Activated CD8-positive, alpha-beta memory T cell treated with anti-CD3 and anti-CD28 coated beads, Interleukin-2, amount 10 ng/mL, durations not matched to agents 7 days and 5 days (primary cell): Measurements from ENCODE around the gene PTAFR. TPM values are rescaled to one million over a fixed set of nuclear protein-coding genes. Genes with fewer than 3 reads are reported as not detected.
A peak's percentile ranks its signal among the peaks of the same experiment; 100 is the strongest.

Experiments
- ATAC-seq: fragments of 150-1000 bp; cut with Tn5 transposase; one replicate; pipeline ENCODE4 v1.10.0; 2021; ENCODE audit warnings: moderate library complexity
- CTCF ChIA-PET: fragments of 350-600 bp; sonication (Branson Sonifier 250); formaldehyde crosslinking; loops from one replicate; lab custom pipeline; 2021; ENCODE audit warnings: antibody characterized with exemption; lab: Charles Lee
- DNase-seq: peaks from one replicate; pipeline ENCODE4 v3.0.0-alpha.2; 2020
- H3K27ac Mint-ChIP-seq: one replicate; pipeline ENCODE4 v1.8.0; 2021; ENCODE audit warnings: mild to moderate bottlenecking, mixed read lengths
- H3K27me3 Mint-ChIP-seq: one replicate; pipeline ENCODE4 v1.8.0; 2021; ENCODE audit warnings: mixed read lengths
- H3K36me3 Mint-ChIP-seq: one replicate; pipeline ENCODE4 v1.8.0; 2021; ENCODE audit warnings: mild to moderate bottlenecking, mixed read lengths
- H3K4me1 Mint-ChIP-seq: one replicate; pipeline ENCODE4 v1.8.0; 2021; ENCODE audit warnings: mixed read lengths
- H3K4me3 Mint-ChIP-seq: one replicate; pipeline ENCODE4 v1.8.0; 2021; ENCODE audit warnings: mild to moderate bottlenecking, moderate library complexity, mixed read lengths
- H3K9me3 Mint-ChIP-seq: one replicate; pipeline ENCODE4 v1.8.0; 2022; ENCODE audit warnings: low read depth, mixed read lengths
- total RNA-seq, 2 experiments: library from RNA; stranded (reverse); gene quantifications; one replicate each; pipeline ENCODE4 v1.2.3, GENCODE V29; 2021

PTAFR gene
- total RNA-seq, result under 1 TPM; 0.20 to 0.30 TPM

- DNase-seq (no peak), ATAC-seq (no peak)
- peaks cover 1% of the 10 kb centered on the region for H3K36me3 Mint-ChIP-seq
- no peak within 1 kb of the TSS for H3K4me3 Mint-ChIP-seq
- CTCF ChIA-PET, result interaction anchor here (0.7 kb wide), 1 partner anchor 197 kb away, joined by 3 read pairs; no protein-coding TSS in a partner anchor
- H3K9me3 Mint-ChIP-seq, result no peaks in the 10 kb centered on the region
- peaks cover 73% of the 10 kb centered on the region for H3K27me3 Mint-ChIP-seq
- no peak within 1 kb of the TSS for H3K27ac Mint-ChIP-seq
- peaks cover 31% of the 10 kb centered on the region for H3K4me1 Mint-ChIP-seq
Measured at GRCh38 chr1:28176492-28177470, at the start of gene PTAFR. TSS of gene PTAFR (minus strand) at chr1:28176690. CDS start at chr1:28151021, 25,669 bp downstream.

GRCh38 chr1:28213315-28213714 lies 36.8 kb upstream of the PTAFR start:
- Mint-ChIP-seq H3K9me3 (no peaks in the 10 kb centered on the region), H3K27ac (no peak overlapping the region), H3K36me3 (peaks cover 24% of the 10 kb centered on the region), H3K4me1 (peaks cover 7% of the 10 kb centered on the region), H3K27me3 (no peaks in the 10 kb centered on the region), H3K4me3 (no peak overlapping the region)
- no peak for ATAC-seq
- DNase-seq, result no peak
- CTCF ChIA-PET, result interaction anchor here (0.6 to 11.1 kb wide), 3 partner anchors 14 to 121 kb away, joined by 3 to 206 read pairs (median 4); partner anchors contain the start of gene EYA3

DNA sequence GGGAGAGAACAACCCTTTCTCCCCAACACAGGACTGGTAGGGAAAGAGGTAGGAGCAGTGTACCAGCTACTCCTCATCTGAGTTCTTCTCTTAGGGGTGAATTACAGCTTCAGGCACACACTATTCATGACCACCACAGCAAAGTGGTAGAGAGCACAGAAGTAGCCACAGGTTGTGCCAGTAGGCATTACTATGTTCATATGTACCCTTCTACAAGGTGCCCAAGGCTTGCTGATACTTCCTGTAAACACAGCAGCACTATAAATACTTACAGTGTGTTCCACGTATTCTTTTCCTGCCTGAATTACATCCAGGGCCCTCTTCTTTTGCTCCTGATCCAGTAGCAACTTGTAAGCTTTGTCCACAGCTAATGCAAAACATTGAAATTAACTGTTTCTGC lies 33.2 kb upstream of the PTAFR start:
- ATAC-seq (no peak), DNase-seq (no peak)
- Mint-ChIP-seq H3K27me3 (no peaks in the 10 kb centered on the region), H3K4me3 (no peak overlapping the region), H3K9me3 (no peaks in the 10 kb centered on the region), H3K4me1 (peaks cover 7% of the 10 kb centered on the region), H3K36me3 (peaks cover 35% of the 10 kb centered on the region), H3K27ac (no peak overlapping the region)
- CTCF ChIA-PET, result interaction anchor here (0.7 to 11.1 kb wide), 23 partner anchors 11 to 527 kb away, joined by 3 to 206 read pairs (median 4); partner anchors contain the start of genes ATP5IF1, EYA3, MED18 and XKR8

- DNase-seq (peak; percentile 84), ATAC-seq (peak; percentile 93)
- H3K27me3 Mint-ChIP-seq, result no peaks in the 10 kb centered on the region
- H3K4me3 Mint-ChIP-seq, result no peak overlapping the region
- peaks cover 42% of the 10 kb centered on the region for H3K36me3 Mint-ChIP-seq
- no peaks in the 10 kb centered on the region for H3K9me3 Mint-ChIP-seq
- peaks cover 8% of the 10 kb centered on the region for H3K4me1 Mint-ChIP-seq
- H3K27ac Mint-ChIP-seq, result no peak overlapping the region
- CTCF ChIA-PET, result interaction anchor here (0.8 to 11.1 kb wide), 30 partner anchors 9 to 528 kb away, joined by 3 to 206 read pairs (median 4); partner anchors contain the start of genes ATP5IF1, EYA3, MED18 and XKR8
Measured at GRCh38 chr1:28208818-28209441, 32.4 kb upstream of the PTAFR start.

DNA sequence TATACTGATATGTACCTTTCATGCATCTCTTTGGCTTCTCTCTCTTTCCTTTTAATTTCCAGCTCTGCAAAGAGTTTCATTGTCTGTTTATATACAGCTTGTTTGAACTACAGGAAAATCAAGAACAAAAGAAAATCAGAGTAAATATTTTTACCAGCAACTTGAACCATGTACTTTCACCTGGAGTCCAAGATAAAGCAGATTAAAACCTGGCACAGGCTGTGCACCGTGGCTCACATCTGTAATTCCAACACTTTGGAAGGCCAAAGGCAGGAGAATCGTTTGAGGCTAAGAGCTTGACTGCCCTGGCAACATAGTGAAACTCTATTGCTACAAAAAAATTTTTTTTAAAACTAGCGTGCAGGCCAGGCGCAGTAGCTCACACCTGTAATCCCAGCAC lies 28.8 kb upstream of the PTAFR start:
- CTCF ChIA-PET, result interaction anchor here (1.5 to 11.1 kb wide), 3 partner anchors 92 to 432 kb away, joined by 3 to 206 read pairs (median 3); partner anchors contain the start of genes EYA3 and STX12
- no peaks in the 10 kb centered on the region for H3K27me3 Mint-ChIP-seq
- no peaks in the 10 kb centered on the region for H3K9me3 Mint-ChIP-seq
- ATAC-seq (no peak), DNase-seq (no peak)
- H3K36me3 Mint-ChIP-seq, result peaks cover 63% of the 10 kb centered on the region
- H3K27ac Mint-ChIP-seq, result no peak overlapping the region
- H3K4me1 Mint-ChIP-seq, result peaks cover 24% of the 10 kb centered on the region
- no peak overlapping the region for H3K4me3 Mint-ChIP-seq

- CTCF ChIA-PET, result interaction anchor here (1.1 to 3.9 kb wide), 3 partner anchors 8 to 109 kb away, joined by 5 to 21 read pairs (median 5); no protein-coding TSS in a partner anchor
- H3K27me3 Mint-ChIP-seq, result no peaks in the 10 kb centered on the region
- H3K4me3 Mint-ChIP-seq, result peak overlapping the region; percentile 55
- DNase-seq (no peak), ATAC-seq (no peak)
- peaks cover 75% of the 10 kb centered on the region for H3K36me3 Mint-ChIP-seq
- peak overlapping the region; percentile 97 for H3K27ac Mint-ChIP-seq
- peaks cover 6% of the 10 kb centered on the region for H3K9me3 Mint-ChIP-seq
- H3K4me1 Mint-ChIP-seq, result peaks cover 51% of the 10 kb centered on the region
Measured at GRCh38 chr1:28200234-28200873, 23.9 kb upstream of the PTAFR start.

DNA sequence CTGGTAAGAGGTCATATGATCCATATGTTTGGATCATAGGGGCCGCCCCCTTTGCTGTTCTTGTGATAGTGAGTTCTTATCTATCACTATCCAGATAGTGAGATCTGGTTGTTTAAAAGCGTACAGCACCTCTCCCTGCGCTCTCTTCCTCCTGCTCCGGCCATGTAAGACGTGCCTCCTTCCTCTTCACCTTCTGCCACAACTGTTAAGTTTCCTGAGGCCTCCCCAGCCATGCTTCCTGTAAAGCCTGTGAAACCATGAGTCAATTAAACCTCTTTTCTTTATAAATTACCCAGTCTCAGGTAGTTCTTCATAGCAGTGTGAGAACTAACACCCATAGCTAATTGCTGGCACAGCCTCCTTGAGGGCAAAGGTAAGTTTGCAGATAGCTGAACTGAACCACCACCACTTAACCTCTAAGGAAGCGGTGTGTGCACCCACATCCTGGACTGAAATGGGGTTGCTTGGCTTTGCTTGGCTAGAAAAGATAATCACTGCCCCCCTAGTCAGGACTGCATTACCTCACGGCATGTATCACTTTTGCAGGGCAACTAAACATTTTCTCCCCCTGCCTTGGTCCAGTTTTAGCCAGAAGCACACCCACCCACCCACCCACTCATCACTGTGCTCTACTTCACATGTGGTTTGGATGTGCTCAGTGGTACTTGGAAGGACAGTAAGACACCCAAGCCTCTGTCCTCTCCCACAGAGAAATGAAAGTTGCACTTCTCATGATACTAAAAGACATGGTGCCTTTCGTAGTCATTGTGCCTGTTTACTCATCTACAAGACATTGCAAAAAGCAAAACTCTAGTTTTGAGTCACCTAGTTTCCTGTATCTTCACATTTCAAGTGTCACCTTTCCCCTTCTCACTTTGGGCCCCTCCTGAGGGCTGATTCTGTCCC lies 23.1 kb upstream of the PTAFR start:
- Mint-ChIP-seq H3K9me3 (peaks cover 6% of the 10 kb centered on the region), H3K36me3 (peaks cover 69% of the 10 kb centered on the region), H3K4me3 (peak overlapping the region; percentile 55), H3K4me1 (peaks cover 56% of the 10 kb centered on the region), H3K27ac (peak overlapping the region; percentile 97), H3K27me3 (no peaks in the 10 kb centered on the region)
- CTCF ChIA-PET, result interaction anchor here (1.1 to 3.9 kb wide), 4 partner anchors 9 to 108 kb away, joined by 5 to 21 read pairs (median 5); no protein-coding TSS in a partner anchor
- ATAC-seq, result peak; percentile 88
- peak; percentile 97 for DNase-seq

DNA sequence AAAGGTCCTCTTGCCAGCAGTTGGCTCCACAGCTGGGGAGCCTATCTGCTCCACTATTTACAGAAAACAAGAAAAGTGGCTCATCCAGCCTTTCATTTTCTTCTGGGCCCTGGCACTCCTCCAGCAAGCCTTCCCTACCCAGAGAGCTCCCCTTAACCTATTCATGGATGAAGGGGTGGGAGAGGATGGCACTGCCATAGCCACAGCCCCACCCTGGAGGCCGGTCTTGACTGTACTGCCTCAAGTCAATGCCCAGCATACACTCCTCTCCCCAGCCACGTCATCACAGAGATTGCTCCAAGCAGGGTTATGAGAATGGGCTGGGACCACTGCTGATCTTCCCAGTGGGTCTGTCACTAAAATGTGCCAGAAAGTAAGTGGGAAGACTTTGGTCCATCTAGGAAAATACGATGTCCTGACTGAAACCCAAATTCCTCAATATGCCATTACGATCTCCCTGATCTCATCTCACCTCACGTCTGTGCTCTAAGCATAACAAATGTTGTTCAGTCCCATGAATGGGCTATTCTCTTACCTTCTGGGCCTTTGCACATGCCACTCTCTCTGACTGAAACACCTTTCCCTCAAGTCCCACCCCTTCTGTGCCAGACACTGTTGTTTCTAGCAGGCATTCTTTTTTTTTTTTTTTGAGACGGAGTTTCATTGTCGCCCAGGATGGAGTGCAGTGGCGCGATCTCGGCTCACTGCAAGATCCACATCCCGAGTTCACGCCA lies 21.4 kb upstream of the PTAFR start:
- Mint-ChIP-seq H3K9me3 (peaks cover 6% of the 10 kb centered on the region), H3K4me1 (peaks cover 53% of the 10 kb centered on the region), H3K27me3 (no peaks in the 10 kb centered on the region), H3K4me3 (no peak overlapping the region), H3K36me3 (peaks cover 55% of the 10 kb centered on the region), H3K27ac (peak overlapping the region; percentile 62)
- CTCF ChIA-PET, result interaction anchor here (0.7 to 3.9 kb wide), 5 partner anchors 8 to 162 kb away, joined by 3 to 21 read pairs (median 5); no protein-coding TSS in a partner anchor
- no peak for ATAC-seq
- DNase-seq, result no peak

DNA sequence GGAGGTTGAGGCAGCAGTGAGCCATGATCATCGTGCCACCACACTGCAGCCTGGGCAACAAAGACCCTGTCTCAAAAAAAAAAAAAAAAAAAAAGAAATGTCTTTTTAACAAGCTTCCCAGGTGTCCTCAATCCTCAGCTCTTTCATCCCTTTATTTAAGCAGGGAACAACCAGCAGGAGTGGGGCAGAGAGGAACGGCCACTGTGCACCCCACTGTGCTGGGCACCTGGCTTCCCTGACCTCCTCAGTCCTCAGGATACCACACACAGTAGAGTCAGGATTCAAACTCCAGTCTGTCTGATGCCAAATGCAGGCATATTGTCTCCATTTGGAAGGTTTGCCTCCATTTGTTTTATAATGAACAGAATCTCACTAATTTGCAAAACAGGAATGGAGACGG lies 19.8 kb upstream of the PTAFR start:
- CTCF ChIA-PET, result interaction anchor here (0.5 to 2.4 kb wide), 3 partner anchors 13 to 236 kb away, joined by 3 to 13 read pairs (median 3); no protein-coding TSS in a partner anchor
- ATAC-seq, result no peak
- DNase-seq, result no peak
- peaks cover 6% of the 10 kb centered on the region for H3K9me3 Mint-ChIP-seq
- H3K36me3 Mint-ChIP-seq, result peaks cover 48% of the 10 kb centered on the region
- H3K27me3 Mint-ChIP-seq, result no peaks in the 10 kb centered on the region
- H3K27ac Mint-ChIP-seq, result no peak overlapping the region
- peaks cover 52% of the 10 kb centered on the region for H3K4me1 Mint-ChIP-seq
- H3K4me3 Mint-ChIP-seq, result no peak overlapping the region

DNA sequence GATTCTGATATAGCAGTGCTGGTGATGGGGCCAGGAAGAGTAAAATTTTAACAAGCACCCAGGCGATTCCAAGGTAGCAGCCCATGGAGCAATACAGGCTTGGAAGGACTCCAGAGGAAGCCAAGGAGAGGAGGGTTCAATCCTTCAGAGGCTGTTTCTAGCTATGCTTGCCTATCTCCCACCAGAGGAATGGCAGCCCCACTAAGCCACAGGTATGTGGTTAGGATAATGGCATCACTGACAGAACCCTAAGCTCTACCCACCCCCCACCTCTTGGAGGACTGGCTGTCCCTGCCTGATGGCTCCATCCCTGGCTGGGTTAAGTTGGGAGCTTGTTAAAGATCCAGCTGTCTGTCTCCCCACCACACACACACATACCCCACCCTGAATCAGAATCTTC lies 19.3 kb upstream of the PTAFR start:
- Mint-ChIP-seq H3K4me1 (peaks cover 46% of the 10 kb centered on the region), H3K36me3 (peaks cover 42% of the 10 kb centered on the region), H3K27me3 (peaks cover 3% of the 10 kb centered on the region), H3K27ac (no peak overlapping the region), H3K4me3 (no peak overlapping the region), H3K9me3 (peaks cover 6% of the 10 kb centered on the region)
- CTCF ChIA-PET, result interaction anchor here (0.5 to 2.4 kb wide), 4 partner anchors 13 to 237 kb away, joined by 3 to 13 read pairs (median 4); no protein-coding TSS in a partner anchor
- DNase-seq (no peak), ATAC-seq (no peak)

GRCh38 chr1:28194326-28195035 lies 18.0 kb upstream of the PTAFR start:
- no peak for DNase-seq
- no peak overlapping the region for H3K27ac Mint-ChIP-seq
- ATAC-seq, result no peak
- peaks cover 34% of the 10 kb centered on the region for H3K4me1 Mint-ChIP-seq
- no peak overlapping the region for H3K4me3 Mint-ChIP-seq
- peaks cover 6% of the 10 kb centered on the region for H3K9me3 Mint-ChIP-seq
- H3K36me3 Mint-ChIP-seq, result peaks cover 33% of the 10 kb centered on the region
- H3K27me3 Mint-ChIP-seq, result peaks cover 7% of the 10 kb centered on the region
- CTCF ChIA-PET, result interaction anchor here (0.7 to 1.5 kb wide), 2 partner anchors 10 to 25 kb away, joined by 3 to 4 read pairs; no protein-coding TSS in a partner anchor
